GM18520 (cell line): ENCODE data around the gene OSBPL5.

Experiments used
- ATAC-seq: cut with Tn5 transposase; IDR thresholded peaks from one replicate; pipeline ENCODE4 v1.9.1; 2021; ENCODE audit not compliant: unreplicated experiment

The OSBPL5 gene

GRCh38 chr11:3164138-3164551, 965 bp downstream of the OSBPL5 start:
- ATAC-seq = no peak

- ATAC-seq = no peak
Observed at GRCh38 chr11:3163241-3163981, 1.7 kb downstream of the OSBPL5 start.

DNA sequence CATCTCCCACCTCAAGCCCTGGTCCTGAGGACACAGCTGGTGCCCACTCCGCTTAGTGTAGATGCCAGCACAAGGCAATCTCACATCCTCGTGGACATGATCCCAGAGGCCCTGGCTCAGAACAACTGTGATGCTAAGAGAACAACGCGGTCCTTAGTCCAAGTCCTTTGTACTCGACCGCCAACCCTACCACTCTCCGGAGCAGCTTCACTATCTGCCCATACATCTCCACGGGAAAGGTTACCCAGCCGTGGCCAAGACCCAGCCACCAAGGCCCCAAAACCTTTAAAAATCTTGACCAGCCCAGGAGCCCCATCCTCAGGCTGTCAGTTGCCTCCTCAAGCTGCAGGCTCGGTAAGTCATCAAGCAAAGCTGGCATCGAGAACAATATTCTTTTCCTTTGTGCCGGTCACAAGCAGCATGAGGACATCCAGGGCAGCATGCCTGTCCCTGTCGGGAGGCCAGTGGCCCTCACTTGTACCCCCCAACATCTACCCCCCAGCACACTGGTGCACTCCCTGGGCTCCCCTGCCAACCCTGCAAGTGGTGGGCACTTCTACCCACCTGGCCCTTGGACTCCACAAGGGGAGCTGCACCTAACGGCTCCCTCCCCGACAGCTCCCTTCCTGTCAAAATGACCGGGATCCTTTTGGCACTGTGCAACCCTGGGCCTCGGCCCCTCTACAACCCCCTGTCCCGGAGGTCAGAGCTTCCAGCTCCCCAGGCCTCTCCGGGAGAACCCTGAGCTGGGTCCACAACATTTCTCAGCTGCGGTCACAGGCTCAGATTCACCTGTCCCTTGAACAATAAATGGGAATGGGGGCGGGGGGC, 2.5 kb downstream of the OSBPL5 start:
- ATAC-seq = no peak

DNA sequence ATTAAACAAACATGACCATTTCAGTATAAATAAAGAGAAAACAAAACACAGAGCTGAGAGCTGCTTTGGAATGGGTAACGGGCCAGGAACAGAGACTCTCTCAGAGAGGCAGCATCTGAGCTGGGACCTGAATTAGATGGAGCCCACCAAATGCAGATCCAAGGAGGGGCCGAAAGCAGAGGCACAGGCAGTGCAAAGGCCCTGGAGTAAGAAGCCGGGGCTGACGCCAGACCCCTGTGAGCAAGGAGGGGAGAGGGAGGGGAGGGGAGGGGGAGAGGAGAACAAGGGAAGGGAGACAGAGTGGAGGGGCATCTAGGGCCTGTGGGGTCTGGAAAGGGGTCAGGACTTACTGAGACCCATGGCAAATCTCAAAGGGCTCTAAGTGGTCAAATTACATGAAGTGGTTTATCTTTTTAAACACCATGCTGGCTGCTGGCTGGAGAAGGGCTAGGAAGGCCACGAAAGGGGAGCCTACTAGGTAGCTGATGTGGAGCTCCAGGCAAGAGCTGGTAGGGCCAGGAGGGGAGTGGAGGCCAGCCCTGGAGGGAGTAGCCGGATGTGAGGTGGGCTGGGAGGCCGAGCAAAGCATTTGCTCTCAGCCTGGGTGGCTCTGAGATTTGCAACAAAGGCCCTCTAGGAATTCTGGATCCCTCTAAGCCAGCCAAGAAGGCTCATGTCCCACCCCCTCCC, 3.2 kb downstream of the OSBPL5 start:
- no peak for ATAC-seq

DNA sequence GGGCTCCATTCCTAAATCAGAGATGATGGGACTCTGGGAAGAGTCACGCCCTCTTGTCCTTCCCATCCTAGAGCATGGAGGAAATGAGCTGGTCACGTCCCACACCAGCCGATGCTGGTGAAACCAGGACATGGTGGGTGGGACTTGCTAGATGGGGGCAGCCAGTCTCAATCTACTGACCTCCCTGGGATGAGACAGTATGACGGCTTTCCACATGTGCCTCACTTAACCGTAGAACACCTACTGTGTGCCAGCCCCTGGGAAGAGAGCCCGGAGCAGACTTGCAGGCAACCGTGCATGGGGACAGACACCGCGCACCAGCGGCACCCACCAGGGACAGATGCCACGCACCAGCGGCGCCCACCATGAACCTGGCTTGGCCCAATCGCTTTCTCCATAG, 3.8 kb downstream of the OSBPL5 start:
- ATAC-seq = no peak

GRCh38 chr11:3160252-3161031, 4.7 kb downstream of the OSBPL5 start:
- ATAC-seq = no peak

DNA sequence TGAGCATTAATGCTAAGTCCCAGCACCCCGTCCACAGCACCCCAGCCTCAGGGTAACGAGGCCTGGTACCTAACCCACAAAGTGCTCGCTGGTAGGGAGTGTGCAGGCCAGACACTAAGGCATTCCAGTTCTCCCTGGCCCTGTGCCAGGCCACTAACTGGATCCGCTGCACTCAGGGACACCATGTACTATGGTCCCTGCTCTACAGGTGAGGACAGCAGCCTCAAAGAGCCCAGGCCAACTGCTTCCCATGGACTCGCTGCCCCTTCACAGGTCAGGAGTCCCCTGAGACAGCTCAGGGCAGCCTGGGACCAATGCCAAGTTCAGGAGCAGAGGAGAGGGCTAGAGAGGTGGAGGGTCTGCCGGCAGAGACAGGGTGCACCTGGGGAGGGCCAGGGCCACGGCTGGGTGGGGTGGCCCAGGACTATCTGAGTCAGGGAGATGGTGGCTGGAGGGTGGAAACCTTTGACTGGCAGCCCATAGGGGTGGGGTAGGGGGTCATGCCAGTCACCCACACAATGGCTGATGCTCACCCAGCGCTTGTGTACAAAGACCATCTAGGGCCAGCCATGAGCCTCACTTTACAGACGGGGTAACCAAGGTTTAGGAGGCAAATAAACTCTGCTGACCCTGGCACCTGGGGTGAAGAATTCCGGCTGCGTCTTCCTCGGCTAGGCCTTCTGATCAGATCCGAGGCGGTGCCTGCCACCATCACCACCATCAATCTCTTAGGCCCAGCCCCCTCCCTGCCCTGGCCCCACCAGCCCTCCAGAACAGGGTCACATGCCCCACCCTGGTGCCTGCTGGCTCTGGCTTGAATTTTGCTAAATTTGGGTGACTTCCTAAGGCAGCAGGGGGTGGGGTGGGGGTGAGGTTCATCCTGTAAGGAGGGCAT, 5.6 kb downstream of the OSBPL5 start:
- no peak for ATAC-seq

DNA sequence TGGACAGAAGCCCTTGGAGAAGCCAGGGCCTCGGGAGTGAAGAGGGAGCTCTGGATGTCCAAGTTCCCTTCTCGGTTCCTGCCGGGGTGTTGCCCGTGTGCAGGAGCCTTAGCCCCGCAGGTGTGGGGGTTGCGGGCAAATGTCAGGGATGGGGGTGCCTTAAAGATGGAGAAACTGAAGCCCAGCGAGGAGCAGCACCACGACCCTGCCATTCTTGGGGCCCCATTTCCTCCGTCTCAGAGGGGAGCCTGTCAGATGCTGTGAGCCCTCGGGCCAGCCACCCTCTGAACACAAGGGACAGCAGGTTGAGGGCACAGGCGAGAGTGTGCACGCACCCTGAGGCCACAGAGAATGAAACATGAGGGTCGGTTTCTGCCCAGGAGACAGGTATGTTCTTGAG, 6.3 kb downstream of the OSBPL5 start:
- ATAC-seq = no peak

DNA sequence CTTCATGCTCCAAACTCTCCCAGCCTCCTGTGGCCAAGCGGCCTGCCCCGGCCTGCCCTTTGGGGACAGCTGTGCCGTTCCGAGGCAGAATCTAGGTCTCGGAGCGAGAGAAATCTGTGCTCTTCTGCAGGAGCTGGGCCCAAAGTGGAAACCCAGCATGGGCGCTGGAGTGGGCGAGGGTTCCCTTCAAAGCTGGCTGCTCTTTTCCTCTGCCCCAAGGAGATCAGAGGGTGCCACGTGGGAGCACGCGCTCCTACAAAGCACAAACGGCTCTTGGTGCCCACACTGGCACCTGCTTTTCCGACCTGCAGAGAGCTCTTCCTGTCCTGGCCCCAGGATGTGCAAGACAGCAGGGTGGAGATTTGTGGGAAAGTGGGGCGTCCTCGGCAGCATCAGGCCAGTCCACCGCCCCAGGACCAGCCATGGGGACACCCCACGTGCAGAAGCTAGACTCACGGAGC, 6.9 kb downstream of the OSBPL5 start:
- no peak for ATAC-seq

DNA sequence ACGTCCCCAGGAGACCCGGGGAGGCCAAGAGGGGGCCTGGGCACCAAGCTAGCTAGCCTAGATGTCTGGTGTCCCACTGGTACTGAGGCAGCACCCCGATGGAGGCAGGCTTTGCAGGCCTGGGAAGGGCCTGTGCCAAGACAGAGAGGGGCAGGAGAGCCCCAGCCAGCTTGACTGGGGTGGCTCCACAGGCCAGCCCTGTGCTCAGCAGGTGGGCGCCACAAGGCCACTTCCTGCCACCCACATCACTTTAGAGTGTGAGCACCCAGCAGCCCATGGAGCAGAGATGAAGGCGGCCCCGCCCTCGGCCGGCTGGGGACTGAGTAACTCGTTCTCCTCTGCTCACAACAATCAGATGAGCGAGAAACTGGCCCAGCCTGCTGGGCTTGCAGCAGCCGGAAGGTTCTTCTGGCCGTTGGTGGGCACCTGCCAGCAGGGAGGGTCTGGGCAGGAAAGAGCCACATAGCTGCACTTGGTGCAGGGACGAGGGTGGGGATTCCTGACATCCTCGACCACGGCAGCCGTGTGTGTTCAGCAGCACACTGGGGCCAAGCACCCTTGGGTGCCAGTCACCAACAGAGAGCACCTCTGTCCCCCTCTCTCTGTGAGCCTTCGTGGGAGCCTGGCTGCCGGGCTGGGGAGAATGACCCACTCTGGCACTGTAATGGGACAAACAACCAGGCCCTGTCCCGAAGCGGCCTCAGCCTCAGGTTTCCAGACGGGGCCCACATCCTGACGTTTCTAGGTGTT, 7.6 kb downstream of the OSBPL5 start:
- no peak for ATAC-seq

GRCh38 chr11:3156661-3157311, 8.3 kb downstream of the OSBPL5 start:
- ATAC-seq = no peak

- ATAC-seq = no peak
Observed at GRCh38 chr11:3156282-3156660, 8.8 kb downstream of the OSBPL5 start.

DNA sequence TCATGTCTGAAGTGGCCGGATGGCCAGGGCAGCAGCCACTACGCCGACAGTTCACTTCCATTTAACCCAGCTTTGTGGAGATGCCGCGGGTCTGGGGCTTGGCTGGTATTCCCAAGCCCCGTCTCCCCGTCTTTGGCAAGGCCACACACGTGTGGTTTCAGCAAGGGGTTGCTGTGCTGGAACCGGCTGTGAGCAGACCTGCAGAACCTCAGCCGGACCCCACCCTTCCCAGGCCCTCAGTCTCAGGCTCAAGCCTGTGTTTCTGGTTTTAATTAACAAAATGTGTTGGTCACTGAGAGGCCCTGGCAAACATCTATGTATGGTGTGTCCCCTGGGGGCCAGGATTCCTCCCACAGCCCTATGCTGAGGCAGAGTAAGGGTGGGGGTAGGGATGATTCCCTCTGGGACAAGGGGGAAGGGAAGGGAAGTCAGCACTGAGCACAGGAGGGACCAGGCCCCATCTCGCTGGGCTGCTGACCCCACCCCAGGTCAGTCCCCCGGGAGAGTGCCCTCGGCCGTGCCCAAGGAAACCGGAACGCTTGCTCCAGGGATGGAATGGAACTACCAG, 9.3 kb downstream of the OSBPL5 start:
- no peak for ATAC-seq

DNA sequence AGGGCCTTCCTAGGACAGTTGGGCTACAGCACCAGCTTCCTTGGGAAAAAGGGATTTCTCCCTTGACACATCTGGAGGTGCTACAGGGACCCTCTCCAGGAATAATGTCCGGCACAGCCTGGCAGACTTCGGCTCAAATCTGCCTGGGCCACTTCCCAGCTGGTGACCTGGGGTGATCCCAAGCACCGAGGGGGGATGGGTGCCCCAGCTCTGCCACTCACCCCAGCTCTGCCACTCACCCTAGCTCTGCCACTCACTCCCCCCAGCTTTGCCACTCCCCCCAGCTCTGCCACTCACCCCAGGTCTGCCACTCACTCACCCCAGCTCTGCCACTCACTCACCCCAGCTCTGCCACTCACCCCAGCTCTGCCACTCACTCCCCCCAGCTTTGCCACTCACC, 9.9 kb downstream of the OSBPL5 start:
- ATAC-seq = no peak

- ATAC-seq = no peak
Observed at GRCh38 chr11:3154001-3154599, 11.0 kb downstream of the OSBPL5 start.

- ATAC-seq = no peak
Observed at GRCh38 chr11:3153291-3153861, 11.7 kb downstream of the OSBPL5 start.

- no peak for ATAC-seq
Observed at GRCh38 chr11:3152471-3153110, 12.5 kb downstream of the OSBPL5 start.
